GM06990 (cell line): ENCODE data around the gene PCBP3.

Experiments used
- DNase-seq: peaks from one replicate; pipeline ENCODE4 v3.0.0-alpha.2; 2011; ENCODE audit not compliant: insufficient read length; ENCODE audit errors: extremely low read depth
- H3K27me3 ChIP-seq: replicated peaks from 2 replicates; pipeline ENCODE4 v1.6.0; 2011; ENCODE audit warnings: low read length; ENCODE audit not compliant: control insufficient read depth, insufficient read depth
- H3K36me3 ChIP-seq: 2 replicates; pipeline ENCODE4 v1.5.1; 2011; ENCODE audit warnings: low read length; ENCODE audit not compliant: control insufficient read depth, insufficient read depth
- H3K4me3 ChIP-seq: replicated peaks from 2 replicates; pipeline ENCODE4 v1.5.1; 2011; ENCODE audit warnings: low read depth, mild to moderate bottlenecking, control low read depth, low read length
- CTCF ChIP-seq: IDR thresholded peaks from 2 replicates; pipeline ENCODE4 v1.5.1; 2011; ENCODE audit warnings: low read length, control low read depth, mild to moderate bottlenecking, inconsistent platforms; ENCODE audit not compliant: insufficient read depth, poor library complexity, severe bottlenecking

The PCBP3 gene

GRCh38 chr21:45983981-45984551 is 340.5 kb downstream of the PCBP3 start:
- no peak overlapping the region for H3K4me3 ChIP-seq
- no peak for DNase-seq

GRCh38 chr21:45984584-45985095 is 341.1 kb downstream of the PCBP3 start:
- H3K36me3 ChIP-seq: no peaks in the 10 kb centered on the region
- no peaks in the 10 kb centered on the region for H3K27me3 ChIP-seq
- no peak for DNase-seq
- no peak overlapping the region for H3K4me3 ChIP-seq
- TF ChIP-seq CTCF: no peak

More at GRCh38 chr21:45983981-45984551, 340.5 kb downstream of the PCBP3 start:
- no peak for TF ChIP-seq CTCF
- H3K36me3 ChIP-seq: no peaks in the 10 kb centered on the region
- no peaks in the 10 kb centered on the region for H3K27me3 ChIP-seq

GRCh38 chr21:45985471-45986315 is 342.2 kb downstream of the PCBP3 start:
- no peaks in the 10 kb centered on the region for H3K36me3 ChIP-seq
- TF ChIP-seq CTCF: no peak
- H3K27me3 ChIP-seq: no peaks in the 10 kb centered on the region
- H3K4me3 ChIP-seq: no peak overlapping the region
- DNase-seq: peak; percentile 1

- TF ChIP-seq CTCF: no peak
- Histone ChIP-seq H3K36me3 (no peaks in the 10 kb centered on the region), H3K4me3 (no peak overlapping the region), H3K27me3 (no peaks in the 10 kb centered on the region)
- peak; percentile 0 for DNase-seq
These were observed 343.0 kb downstream of the PCBP3 start for GRCh38 chr21:45986316-45987051.

- peak; percentile 7 for DNase-seq
- TF ChIP-seq CTCF: no peak
- Histone ChIP-seq H3K27me3 (no peaks in the 10 kb centered on the region), H3K36me3 (no peaks in the 10 kb centered on the region), H3K4me3 (no peak overlapping the region)
These were observed 343.7 kb downstream of the PCBP3 start for GRCh38 chr21:45987121-45987711.
